NCI-H345 (cell line): ENCODE data around the gene CDHR2.
"Not testable (repeated sequence)": the region's sequence is repeated elsewhere in the genome, so short reads cannot be mapped to it uniquely, and the experiment has no call there.

Experiments used
- DNase-seq: peaks from one replicate; lab custom pipeline; 2025; lab: John Stamatoyannopoulos, UW

CDHR2 gene

DNA sequence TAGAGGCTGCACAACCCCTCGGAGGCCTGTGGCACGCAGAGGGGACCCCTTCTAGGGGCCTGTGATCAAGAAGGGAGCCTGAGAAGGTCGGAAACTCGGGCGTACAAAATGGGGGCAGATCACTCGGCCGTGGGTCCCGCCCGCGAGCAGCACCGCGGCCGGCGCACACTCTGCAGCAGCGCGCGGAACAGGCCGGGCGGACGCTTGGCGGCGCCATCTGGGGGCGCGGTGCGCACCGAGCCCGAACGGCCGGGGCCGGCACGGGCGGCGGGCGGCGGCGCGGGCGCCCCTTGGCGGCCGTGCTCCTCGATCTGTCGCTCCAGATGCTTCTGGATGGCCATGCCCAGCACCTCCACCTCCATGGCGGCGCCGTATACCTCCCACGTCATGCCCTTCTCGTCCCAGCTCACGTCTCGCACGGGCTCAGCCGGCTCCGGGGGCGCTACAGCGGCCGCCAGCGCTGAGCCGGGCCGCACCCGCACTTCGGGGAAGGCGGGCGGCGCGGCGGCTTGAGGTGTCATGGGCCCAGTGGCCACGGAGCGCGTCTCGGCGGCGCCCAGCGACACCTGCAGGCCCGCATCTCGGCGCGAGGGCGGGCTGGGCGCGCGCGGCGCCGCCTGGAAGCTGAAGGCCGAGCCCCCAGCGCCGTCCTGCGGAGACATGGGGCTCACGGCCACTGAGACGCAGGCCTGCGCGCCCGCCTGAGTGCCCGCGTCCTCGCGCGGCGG, 47.7 kb downstream of the CDHR2 start:
- DNase-seq = no peak

DNA sequence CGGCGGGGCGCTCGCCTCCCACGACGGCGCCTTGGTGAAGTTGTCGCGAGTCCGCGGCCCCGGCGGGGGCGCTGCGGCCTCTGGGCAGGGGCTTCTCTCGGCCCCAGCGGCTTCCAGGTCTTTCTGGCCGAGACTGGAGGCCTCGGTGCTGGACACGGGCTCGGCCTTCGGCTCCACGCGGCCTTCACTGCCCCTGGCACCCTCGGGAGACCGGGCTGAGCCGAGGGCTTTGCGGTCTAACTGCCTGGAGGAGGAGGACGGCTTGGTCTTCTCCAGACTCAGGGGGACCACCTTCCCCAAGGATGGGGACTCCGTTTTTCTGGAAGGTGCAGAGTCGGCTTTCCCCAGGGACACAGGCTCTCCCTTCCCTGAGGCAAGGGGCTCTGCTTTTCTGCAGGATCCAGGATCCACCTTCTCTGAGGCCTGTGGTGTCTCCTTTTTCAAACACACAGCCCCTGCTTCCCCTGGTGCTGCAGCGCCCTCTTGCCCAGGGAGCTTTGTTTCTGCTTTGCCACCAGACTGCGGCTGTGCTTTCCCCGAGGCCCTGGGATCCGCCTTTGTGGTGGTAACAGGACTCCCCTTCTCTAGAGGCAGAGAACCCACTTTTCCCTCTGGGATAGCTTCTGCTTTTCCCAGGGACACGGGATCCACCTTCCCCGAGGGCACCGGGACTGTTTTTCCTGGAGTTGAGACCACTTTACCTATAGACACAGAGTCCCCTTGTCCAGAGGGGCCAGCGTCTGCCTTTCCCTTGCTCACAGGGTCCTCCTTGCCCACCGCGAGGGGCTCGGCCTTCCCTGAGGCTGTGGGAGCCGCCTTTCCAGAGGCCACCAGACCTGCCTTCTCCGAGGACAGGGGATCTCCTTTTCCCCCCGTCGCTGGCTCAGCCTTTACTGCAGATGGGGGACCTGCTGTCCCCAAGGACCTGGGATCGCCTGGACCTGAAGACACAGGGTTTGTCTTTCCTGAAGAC, 48.6 kb downstream of the CDHR2 start:
- DNase-seq = no peak

DNA sequence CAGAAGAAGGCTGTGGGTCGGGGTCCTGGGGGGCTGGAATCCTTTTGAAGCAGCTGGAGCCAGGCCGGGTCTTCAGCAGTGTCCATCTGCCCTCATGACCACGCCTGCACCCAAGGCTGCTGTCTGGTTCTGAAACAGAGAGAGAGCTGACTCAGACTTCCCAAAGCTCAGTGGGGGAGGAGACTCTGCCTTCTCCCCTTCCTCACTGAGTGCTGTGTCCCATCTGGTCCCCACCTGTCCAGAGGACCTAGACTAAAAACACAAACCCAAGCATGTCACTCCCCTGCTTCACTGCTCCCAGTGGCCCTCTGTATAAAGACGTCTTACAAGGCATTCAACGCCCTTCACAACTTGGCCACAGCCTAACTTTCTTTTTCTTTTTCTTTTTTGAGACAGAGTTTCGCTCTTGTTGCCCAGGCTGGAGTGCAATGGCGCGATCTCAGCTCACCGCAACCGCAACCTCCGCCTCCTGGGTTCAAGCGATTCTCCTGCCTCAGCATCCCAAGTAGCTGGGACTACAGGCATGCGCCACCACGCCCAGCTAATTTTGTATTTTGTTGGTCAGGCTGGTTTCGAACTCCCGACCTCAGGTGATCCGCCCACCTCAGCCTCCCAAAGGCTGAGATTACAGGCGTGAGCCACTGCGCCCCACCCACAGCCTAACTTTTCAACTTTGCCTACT, 50.7 kb downstream of the CDHR2 start:
- DNase-seq = not testable (repeated sequence)

DNA sequence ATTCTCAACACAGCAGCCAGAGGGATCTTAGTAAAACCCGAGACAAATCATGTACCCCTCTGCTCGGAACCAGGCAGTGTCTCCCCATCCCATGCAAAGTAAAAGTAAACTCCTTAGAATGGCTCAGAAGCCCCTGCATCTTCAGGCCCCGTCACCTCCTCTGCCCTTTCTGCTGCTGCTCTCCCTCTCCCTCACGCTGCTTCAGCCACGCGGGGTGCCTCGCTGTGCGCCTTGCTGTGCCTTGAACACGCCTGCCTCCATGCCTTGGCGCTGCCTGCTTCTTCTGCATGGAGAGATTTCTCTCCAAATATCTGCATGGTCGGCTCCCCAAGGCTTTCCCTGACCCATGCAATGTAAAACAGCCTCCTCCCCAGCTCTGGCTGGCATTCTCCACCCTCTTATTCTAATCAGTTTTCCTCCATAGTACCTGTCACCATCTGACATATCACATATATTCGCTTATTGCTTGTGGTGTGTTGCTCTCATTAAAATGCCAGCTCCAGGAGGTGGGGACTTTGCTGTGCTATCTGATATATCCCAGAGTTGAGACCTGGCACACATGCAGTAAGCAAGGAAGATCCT, 52.9 kb downstream of the CDHR2 start:
- no peak for DNase-seq

DNA sequence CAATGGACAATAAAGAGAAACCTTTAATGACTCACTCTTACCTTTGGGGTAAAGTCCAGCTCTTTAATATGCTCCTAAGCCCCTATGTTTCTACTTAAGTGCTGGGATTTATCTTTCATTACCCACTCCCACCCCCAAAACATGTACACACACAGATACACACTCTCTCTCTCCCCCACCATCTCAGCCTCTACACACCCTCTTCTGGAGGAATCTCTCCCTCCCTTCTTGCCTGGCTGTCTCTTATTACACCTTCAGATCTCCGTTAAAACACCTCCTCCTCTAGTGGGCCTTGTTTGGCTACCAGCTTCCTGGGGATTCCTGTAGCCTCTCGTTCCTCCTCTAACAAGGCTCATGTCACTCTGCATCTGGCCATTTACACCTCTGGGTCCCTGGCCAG, 53.9 kb downstream of the CDHR2 start:
- DNase-seq = no peak

DNA sequence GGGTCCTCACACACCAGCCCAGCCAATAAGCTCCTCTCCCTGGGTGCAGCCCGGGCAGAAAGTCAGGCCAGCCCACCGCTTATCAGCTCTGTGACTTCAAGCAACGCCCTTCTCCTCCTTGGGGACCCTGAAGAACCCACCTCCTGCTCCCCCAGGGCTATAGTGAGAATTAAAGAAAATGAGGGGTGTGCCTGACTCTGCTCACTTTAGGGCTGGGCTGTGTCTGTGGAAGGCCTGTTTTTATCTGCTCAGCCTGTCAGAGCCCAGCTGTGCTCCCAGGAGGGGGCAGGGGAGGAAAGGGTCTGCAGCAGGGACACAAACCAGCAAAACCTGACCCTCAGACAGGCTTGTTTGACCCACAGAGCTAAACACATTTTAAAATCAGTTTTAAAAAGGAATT, 56.9 kb downstream of the CDHR2 start:
- no peak for DNase-seq

DNA sequence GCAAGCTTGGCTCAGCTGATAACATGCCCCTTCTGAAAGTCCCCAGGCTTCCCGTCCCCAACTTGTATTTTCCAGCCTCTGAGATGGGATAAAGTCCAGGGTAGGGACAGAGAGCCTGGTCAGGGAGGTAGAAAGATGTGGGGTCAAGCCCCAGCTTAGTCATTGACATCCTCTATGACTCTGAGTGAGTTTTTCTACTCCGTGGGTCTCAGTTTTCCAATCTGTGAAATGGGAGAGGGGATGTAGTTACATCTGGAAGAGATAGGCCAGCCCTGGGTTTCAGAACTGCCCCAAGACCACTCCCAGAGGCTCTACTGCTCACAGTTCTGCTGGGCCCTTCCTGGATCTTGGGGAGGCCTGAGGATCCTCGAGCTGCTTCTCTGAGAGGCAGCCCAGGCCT, 57.7 kb downstream of the CDHR2 start:
- no peak for DNase-seq

DNA sequence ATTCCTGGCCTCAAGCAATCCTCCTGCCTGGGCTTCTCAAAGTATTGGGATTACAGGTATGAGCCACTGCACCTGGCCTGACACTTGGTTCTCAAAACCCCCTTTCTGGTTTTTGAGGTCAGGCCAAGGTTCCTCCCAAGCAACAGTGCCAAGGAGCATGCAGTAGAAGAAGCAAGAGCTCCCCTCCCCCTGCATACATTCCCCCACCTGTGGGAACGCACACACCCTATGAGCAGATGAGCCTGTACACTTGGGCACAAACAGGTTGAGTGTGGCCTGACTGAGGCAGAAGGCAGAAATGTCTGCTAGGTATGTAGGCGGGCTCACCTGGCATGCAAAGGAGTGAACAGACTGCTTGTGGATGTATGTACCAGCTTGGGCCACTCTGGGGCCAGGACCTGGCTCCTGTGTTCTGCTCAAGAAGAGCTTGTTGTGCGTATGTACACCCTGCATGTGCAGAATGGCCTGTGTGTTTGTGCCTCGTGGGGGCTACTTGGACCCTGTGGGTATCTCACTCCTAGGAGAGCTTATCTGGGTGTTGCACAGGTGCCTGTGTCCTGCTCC, 59.1 kb downstream of the CDHR2 start:
- DNase-seq = no peak

DNA sequence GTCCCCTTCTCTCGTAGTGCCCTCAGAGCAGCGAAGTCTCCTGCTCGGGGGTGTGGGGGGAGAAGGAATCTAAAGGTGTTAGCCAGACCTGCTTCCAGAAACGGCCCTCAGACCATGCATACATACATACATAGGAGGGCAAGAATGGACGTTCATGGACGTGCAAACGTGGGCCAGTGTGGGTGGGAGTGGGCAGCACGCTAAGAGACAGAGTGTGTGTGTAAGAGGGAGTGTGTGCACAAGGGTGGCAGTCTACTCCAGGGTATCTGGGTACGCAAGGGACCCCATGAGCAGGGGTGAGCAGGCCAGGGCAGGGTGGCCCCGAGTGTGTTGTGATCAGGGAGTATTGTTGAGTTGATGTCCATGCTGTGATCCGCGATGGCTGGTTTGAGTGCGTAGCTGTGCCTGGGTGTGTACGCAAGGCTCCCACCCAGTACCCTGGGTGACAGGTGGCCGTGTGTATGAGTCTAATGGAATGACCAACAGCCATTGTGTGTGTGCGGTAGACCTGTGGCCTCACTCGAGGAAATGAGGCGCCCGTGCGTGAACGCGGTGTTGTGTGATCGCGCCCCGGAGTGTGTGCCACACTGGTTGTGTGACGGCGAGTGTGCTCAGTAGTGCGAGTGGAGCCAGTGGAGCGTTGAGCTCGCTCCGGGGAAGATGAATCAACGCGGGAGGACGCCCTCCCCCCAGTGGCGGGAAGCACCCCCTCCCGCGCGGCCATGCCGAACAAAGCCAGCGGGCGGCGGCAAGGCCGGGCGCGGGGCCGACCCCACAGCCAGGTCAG, 60.0 kb downstream of the CDHR2 start:
- DNase-seq = peak; percentile 58

DNA sequence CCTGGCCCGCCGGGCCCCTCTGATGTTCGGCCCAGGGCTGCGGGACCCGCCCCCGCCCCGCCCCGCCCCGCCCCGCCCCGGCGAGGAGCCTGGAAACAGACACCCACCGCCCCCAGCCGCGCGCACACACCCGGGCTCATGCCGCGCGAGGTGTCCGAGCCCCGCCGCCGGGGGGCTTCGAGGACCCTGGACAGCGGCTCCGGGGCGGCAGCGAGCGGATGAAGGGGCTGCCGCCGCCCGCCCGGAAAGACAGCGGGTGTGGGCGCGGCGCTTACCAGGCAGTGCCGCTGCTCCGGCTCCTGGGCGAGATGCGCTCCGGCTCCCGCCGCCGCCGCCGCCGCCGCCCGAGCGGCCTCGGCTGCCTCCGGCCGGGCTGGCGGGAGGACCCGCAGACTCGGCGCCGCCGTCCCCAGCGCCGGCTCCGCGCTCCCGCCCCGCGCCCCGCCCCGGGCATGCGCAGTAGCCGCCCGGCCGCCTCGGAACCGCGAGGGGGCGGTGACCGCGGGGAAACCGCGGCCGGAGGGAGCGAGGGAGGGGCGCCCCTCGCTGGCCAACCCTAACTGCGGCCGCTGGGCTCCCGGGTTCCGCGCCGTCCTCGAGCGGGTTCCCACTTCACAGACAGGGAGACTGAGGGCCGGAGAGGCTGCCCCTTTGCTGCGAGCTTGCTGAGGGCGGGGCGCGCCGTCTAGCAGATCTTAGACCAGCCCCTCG, 60.7 kb downstream of the CDHR2 start, which contains the start of gene GPRIN1:
TSS of gene GPRIN1 (minus strand) at position 433 of the 711 bp plus-strand sequence. CDS start 10,322 bp downstream, outside the sequence.
- DNase-seq = peak; percentile 84

DNA sequence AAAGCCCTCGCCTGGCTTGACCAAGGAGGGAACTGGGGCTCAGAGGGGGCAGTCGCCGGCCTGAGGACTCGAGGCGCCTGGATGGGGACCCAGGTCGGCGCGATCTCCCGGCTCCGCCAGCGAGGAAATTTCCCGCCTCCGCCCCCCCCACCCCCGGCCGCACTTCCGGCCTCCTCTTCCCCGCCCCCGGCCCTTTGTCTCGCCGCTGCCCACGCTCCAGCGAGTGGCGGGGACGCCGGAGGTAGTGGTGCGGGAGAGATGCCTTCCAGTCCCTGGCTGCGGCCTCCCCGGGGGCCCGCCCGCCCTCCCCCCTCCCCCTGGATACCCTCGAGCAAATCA, 61.3 kb downstream of the CDHR2 start:
- peak; percentile 58 for DNase-seq

DNA sequence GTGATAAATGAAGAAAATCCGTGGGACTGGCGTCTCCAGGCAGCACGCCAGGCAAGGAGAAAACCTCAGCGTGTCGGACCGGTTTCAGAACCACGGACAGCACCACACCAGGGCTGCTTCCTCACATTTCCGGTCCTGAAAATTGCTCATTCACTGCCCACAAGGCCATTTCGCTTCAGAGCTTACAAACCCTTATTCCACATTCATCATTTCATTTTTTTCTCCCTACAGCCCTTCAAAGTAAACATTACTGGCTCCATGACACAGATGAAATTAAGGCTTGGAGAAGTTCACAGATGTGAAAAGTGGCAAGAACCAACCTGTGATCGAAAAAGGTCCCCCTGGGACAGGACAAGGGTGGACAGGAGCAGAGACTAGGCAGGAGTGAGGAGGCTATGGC, 62.3 kb downstream of the CDHR2 start:
- DNase-seq = no peak

DNA sequence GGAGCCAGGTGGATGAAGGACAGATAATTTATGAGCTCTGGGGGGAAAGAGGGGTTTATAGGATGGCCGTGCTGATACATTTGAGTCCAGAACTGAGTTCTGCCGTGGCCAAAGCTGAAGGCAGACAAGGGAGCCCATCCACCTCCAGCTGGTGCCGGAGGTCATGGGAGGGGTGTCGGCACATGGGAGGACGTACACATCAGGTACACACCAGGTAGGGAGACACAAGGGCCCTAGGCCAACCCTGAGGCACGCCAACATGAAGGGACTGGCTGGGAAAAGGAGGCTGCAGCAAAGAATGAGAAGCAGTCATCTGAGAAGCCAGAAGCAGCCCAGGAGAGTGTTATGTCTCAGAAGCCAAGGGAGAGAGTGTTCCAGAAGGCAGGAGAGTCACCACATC, 62.9 kb downstream of the CDHR2 start:
- DNase-seq = no peak

DNA sequence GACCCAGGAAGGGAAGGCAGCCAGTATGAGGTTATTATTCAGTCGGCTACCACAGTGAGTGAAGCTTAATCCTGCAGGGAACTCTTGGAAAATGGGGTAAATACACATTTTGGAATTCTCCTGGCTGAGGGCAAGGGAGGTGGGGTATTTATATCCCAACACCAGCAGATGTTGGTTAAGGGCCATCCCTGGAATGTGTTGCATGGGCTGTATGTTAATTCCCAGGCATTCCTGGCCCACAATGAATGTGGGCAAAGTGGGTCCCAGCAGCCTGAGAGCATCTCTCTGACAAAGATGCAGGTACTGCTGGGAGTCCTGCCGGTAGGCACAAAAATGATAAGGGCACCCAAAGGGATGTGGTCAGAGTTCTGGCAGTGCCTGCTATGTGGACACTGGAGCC, 63.7 kb downstream of the CDHR2 start:
- no peak for DNase-seq

DNA sequence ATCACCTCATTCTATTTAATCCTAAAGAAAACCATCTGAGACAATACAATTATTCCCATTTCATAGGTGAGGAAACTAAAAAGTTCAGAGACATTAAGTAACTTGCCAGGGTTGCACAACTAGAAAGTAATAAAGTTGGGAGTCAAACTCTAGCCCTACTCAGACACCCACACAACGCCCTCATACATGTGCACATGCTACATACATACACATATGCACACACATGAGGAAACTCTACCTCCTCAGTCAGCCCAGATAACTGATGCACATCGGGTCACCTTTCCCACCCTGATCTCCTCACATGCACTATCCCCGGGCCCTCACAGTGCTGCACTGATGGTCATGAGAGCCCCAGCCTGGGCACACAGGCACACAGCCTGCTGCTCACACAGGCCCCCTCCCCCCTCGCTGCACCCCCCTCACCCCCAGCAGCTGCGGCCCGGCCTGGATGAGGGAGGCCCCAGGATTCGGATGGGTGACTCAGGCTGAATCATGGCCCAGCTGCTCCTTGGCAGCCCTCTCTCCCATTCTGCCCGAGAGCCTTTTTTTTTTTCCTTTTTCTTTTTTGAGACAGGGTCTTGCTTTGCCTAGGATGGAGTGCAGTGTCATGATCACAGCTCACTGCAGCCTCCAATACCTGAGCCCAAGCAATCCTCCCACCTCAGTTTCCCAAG, 65.8 kb downstream of the CDHR2 start:
- DNase-seq = no peak

DNA sequence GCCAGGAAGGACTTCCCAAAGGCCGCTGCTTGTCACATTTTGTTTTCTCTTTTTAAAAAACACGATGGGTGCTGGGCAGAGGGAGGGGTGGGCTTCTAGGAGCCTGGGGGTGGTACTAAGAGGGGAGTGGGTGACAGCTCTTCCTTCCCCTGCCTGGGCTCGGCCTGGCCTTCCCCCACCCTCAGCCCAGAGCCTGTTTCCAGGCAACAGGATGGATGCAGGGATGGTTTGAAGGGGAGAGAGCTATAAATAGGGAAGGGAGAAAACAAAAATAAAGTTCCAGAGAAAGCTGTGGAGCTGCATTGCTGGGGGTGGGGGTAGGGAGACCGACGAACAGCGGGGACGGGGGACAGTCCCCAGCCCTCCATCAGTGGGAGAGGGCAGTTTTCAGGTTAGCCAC, 67.4 kb downstream of the CDHR2 start:
- no peak for DNase-seq

DNA sequence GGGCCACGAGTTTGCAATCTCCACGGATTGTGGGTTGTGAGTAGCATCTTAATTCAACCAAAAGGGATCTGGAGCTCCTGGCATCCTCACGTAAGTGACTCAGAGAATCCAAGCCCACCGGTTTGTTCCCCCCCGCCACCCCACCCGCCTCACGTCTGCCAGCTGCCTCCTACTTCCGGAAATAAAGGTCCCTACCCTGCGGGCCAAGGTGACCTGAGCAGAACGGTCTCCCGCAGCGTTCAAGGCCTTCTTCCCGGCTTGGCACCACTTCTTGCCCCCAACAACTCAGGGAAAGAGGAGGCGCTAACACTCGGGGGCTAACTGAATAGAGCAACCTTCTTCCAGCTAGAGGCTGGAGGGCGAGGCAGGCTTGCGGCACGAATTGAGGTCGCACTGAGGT, 69.6 kb downstream of the CDHR2 start:
- DNase-seq = no peak

DNA sequence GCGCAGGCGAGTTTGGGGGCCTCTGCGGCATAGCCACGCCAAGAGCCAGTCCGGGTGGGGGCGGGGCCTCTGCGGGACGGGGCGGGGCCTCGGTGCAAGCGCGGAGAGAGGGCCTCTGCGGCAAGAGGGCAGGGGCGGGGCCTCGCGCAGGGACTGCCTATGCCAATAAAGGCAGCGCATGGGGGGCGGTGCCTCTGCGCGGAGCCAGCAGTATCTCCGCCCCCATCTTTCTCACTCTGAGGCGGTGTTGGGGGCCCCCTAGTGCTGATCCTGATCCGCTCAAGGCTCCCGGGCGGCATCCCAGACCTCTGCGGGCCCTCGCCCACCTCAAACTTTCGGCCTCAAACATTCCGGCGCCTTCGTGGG, 70.0 kb downstream of the CDHR2 start:
- no peak for DNase-seq

DNA sequence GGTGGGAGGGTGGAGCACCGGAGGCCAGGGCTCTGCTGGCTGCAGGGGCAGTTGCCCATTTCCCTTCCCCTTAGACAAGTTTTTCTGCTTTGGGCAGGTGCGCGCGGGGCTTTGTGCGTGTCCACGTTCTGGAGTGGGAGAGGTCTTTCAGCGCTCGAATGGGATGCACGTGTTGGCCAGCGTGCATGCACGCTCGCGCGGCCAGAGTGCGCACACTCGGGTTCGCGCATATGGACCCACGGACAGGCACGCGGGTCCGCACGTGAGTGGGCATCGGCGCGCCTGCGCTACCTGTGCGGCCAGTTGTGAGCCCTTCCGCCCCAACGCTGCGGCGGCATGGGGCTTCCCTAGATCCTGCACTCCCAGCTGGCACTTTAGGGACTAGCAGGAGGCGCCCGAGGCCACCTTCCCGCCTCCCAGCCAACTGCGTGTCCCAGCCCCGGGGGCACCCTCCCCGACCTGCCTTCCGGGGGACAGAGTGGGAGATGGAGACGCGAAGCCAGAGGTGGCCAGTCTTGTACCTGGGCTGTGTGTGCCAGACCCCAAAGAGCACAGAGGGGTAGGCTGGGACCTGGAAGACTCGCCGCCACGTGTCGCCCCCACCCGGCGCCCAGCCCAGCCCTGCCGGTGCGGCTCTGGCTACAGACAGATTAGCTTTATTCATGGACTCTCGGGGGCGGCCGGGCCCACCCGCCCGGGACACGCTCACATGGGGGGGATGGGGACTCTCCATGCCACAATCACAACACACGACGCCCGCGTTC, 70.6 kb downstream of the CDHR2 start:
- no peak for DNase-seq
